ENCODE data around the gene DLAT. TPM values are rescaled to one million over a fixed set of nuclear protein-coding genes. Genes with fewer than 3 reads are reported as not detected.
A peak's percentile ranks its signal among the peaks of the same experiment; 100 is the strongest.

DLAT gene
- total RNA-seq, 1 experiment from 2014 or later, result 94.1 TPM

GRCh38 chr11:111977146-111978027 lies 47.8 kb upstream of the DLAT start:
- DNase-seq (ENCODE audit: low spot score), result peak; percentile 51
- no peaks in the 10 kb centered on the region for H3K27me3 ChIP-seq (replicated peaks; ENCODE audit: insufficient read depth, low read depth, low read length, poor library complexity)
- TF ChIP-seq EZH2 (IDR thresholded peaks at IDR 0.05; ENCODE audit: borderline replicate concordance, low read depth, low read length, poor library complexity, severe bottlenecking) (no peak), CTCF (conservative IDR thresholded peaks at IDR 0.05; ENCODE audit: low read depth, low read length) (no peak)
- BruUV-seq (replicated peaks), result no TSS peak
- H3K27ac ChIP-seq (ENCODE audit: low read depth, low read length, poor library complexity, severe bottlenecking), result no peak overlapping the region
- peaks cover 14% of the 10 kb centered on the region for H3K4me1 ChIP-seq (ENCODE audit: insufficient read depth, low read length, poor library complexity, severe bottlenecking)
- intact Hi-C loops (cut with micrococcal nuclease; ENCODE audit: unreplicated experiment), result loop anchor here (5.0 kb wide), 1 partner anchor 100 kb away; the partner anchor contains the start of genes CFAP68 and FDXACB1
- POLR2A ChIA-PET (ENCODE audit: low non-redundant PET), result no interaction called here
- H3K36me3 ChIP-seq (ENCODE audit: insufficient read depth, low read length, poor library complexity, severe bottlenecking), result no peaks in the 10 kb centered on the region
- peak overlapping the region; percentile 53 for H3K4me3 ChIP-seq (ENCODE audit: low read depth, low read length, poor library complexity, severe bottlenecking)
- CTCF ChIA-PET, result interaction anchor here (0.9 kb wide), 1 partner anchor 51 kb away, joined by 6 read pairs; no protein-coding TSS in a partner anchor
- no peaks in the 10 kb centered on the region for H3K9me3 ChIP-seq (ENCODE audit: low read depth, low read length, poor library complexity, severe bottlenecking)

- H3K4me3 ChIP-seq (ENCODE audit: low read depth, low read length, poor library complexity, severe bottlenecking), result peak overlapping the region; percentile 53
- ChIA-PET CTCF (interaction anchor here (0.9 kb wide), 1 partner anchor 52 kb away, joined by 6 read pairs; no protein-coding TSS in a partner anchor), POLR2A (ENCODE audit: low non-redundant PET) (interaction anchor here (0.6 kb wide), 1 partner anchor 19 kb away, joined by 3 read pairs; no protein-coding TSS in a partner anchor)
- BruUV-seq (replicated peaks), result no TSS peak
- H3K27me3 ChIP-seq (replicated peaks; ENCODE audit: insufficient read depth, low read depth, low read length, poor library complexity), result no peaks in the 10 kb centered on the region
- intact Hi-C loops (cut with micrococcal nuclease; ENCODE audit: unreplicated experiment), result loop anchor here (5.0 kb wide), 1 partner anchor 101 kb away; the partner anchor contains the start of genes CFAP68 and FDXACB1
- H3K4me1 ChIP-seq (ENCODE audit: insufficient read depth, low read length, poor library complexity, severe bottlenecking), result peaks cover 19% of the 10 kb centered on the region
- peak; percentile 81 for DNase-seq (ENCODE audit: low spot score)
- H3K36me3 ChIP-seq (ENCODE audit: insufficient read depth, low read length, poor library complexity, severe bottlenecking), result no peaks in the 10 kb centered on the region
- no peak overlapping the region for H3K27ac ChIP-seq (ENCODE audit: low read depth, low read length, poor library complexity, severe bottlenecking)
- TF ChIP-seq EZH2 (IDR thresholded peaks at IDR 0.05; ENCODE audit: borderline replicate concordance, low read depth, low read length, poor library complexity, severe bottlenecking) (no peak), CTCF (conservative IDR thresholded peaks at IDR 0.05; ENCODE audit: low read depth, low read length) (no peak)
- H3K9me3 ChIP-seq (ENCODE audit: low read depth, low read length, poor library complexity, severe bottlenecking), result no peaks in the 10 kb centered on the region
Observed at GRCh38 chr11:111978028-111978771, 47.0 kb upstream of the DLAT start.

- Histone ChIP-seq H3K27ac (ENCODE audit: low read depth, low read length, poor library complexity, severe bottlenecking) (no peak overlapping the region), H3K27me3 (replicated peaks; ENCODE audit: insufficient read depth, low read depth, low read length, poor library complexity) (no peaks in the 10 kb centered on the region), H3K36me3 (ENCODE audit: insufficient read depth, low read length, poor library complexity, severe bottlenecking) (no peaks in the 10 kb centered on the region), H3K9me3 (ENCODE audit: low read depth, low read length, poor library complexity, severe bottlenecking) (no peaks in the 10 kb centered on the region), H3K4me3 (ENCODE audit: low read depth, low read length, poor library complexity, severe bottlenecking) (no peak overlapping the region), H3K4me1 (ENCODE audit: insufficient read depth, low read length, poor library complexity, severe bottlenecking) (peaks cover 23% of the 10 kb centered on the region)
- POLR2A ChIA-PET (ENCODE audit: low non-redundant PET), result no interaction called here
- no peak for DNase-seq (ENCODE audit: low spot score)
- CTCF ChIA-PET, result no interaction called here
- TF ChIP-seq EZH2 (IDR thresholded peaks at IDR 0.05; ENCODE audit: borderline replicate concordance, low read depth, low read length, poor library complexity, severe bottlenecking) (no peak), CTCF (conservative IDR thresholded peaks at IDR 0.05; ENCODE audit: low read depth, low read length) (no peak)
- intact Hi-C loops (cut with micrococcal nuclease; ENCODE audit: unreplicated experiment), result loop anchor here (5.0 kb wide), 1 partner anchor 48 kb away; no protein-coding TSS in a partner anchor
- no TSS peak for BruUV-seq (replicated peaks)
Observed at GRCh38 chr11:111980062-111980461, 45.1 kb upstream of the DLAT start.
